Spleen (tissue), 7 donors: ENCODE results near the gene DCAF8.

ENCODE experiments used
- POLR2A ChIP-seq, 3 donors: fragments of 450-650 bp; IDR thresholded peaks; one replicate each; pipeline ENCODE4 v1.5.1; 2017; ENCODE audit warnings: antibody characterized with exemption in 3 of 3, mild to moderate bottlenecking in 1 of 3
- POLR2AphosphoS5 ChIP-seq, 3 donors: sonication (generic); formaldehyde crosslinking; IDR thresholded peaks; one replicate each; pipeline ENCODE4 v1.5.1; 2017; ENCODE audit warnings: antibody characterized with exemption in 3 of 3
- TF ChIP-seq, protein P1 (sequence below), 11 experiments: fragments of 200-600 bp in 7 of 11; fragments of 450-650 bp in 4 of 11; sonication (generic) in 4 of 11; IDR thresholded peaks in 8 of 11; conservative IDR thresholded peaks in 3 of 11; 1 replicate in 7 of 11; 2 replicates in 4 of 11; pipeline versions ENCODE4 v1.4.0 to v1.8.0; 2016 to 2021; ENCODE audit warnings: antibody characterized with exemption in 11 of 11, inconsistent platforms in 4 of 11, mild to moderate bottlenecking in 1 of 11
- donor health status: DM: no; HTN: no; CAD: no; lungs with moderate emphysema.
- donor health status: DM: no; HTN: no; CAD: no.
- donor health status: DM: no; HTN: no; CAD: no.

DNA sequence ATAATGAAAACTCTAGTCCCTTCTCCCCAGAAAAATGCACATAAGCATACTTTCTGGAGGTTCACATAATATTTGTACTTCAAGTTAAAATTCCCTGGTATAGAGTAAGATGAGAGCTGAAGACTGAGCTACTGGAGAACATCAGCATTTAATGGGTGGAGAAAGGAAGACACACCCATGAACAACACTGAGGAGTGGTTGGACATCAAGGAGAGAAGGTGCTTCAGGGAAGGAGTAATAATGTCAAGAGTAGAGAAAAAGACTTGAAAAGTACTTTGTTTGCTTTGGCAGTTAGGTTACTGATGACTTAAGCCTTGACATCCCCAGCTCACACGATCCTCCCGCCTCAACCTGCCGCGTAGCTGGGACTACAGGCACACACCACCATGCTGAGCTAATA is 35.3 kb downstream of the DCAF8 start:
- TF ChIP-seq, protein P1, sequence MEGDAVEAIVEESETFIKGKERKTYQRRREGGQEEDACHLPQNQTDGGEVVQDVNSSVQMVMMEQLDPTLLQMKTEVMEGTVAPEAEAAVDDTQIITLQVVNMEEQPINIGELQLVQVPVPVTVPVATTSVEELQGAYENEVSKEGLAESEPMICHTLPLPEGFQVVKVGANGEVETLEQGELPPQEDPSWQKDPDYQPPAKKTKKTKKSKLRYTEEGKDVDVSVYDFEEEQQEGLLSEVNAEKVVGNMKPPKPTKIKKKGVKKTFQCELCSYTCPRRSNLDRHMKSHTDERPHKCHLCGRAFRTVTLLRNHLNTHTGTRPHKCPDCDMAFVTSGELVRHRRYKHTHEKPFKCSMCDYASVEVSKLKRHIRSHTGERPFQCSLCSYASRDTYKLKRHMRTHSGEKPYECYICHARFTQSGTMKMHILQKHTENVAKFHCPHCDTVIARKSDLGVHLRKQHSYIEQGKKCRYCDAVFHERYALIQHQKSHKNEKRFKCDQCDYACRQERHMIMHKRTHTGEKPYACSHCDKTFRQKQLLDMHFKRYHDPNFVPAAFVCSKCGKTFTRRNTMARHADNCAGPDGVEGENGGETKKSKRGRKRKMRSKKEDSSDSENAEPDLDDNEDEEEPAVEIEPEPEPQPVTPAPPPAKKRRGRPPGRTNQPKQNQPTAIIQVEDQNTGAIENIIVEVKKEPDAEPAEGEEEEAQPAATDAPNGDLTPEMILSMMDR (IDR thresholded peaks at IDR 0.05 in 8 of 11, conservative IDR thresholded peaks at IDR 0.05 in 3 of 11): no peak
- TF ChIP-seq POLR2A (IDR thresholded peaks at IDR 0.05) (no peak), POLR2AphosphoS5 (IDR thresholded peaks at IDR 0.05) (no peak)
